PC-9 (cell line): ENCODE measurements around the gene GNAO1. TPM values are rescaled to one million over a fixed set of nuclear protein-coding genes. Genes with fewer than 3 reads are reported as not detected.

Experiments used
- BruUV-seq: library from RNA; stranded (reverse); fragments of 400-500 nt; replicated peaks from 2 replicates; lab custom pipeline; 2021; lab: Mats Ljungman, UMichigan
- CTCF ChIA-PET: fragments of 300-600 bp; sonication (Branson Sonifier 250); formaldehyde crosslinking; loops from one replicate; lab custom pipeline; 2022; ENCODE audit warnings: antibody characterized with exemption; lab: Charles Lee
- POLR2A ChIA-PET: fragments of 300-600 bp; sonication (Branson Sonifier 250); formaldehyde crosslinking; loops from one replicate; lab custom pipeline; 2022; ENCODE audit warnings: antibody characterized with exemption; ENCODE audit not compliant: unreplicated experiment; lab: Charles Lee
- DNase-seq, 2 experiments: peaks; one replicate each; pipeline versions ENCODE4 v3.0.0 to v3.0.0-alpha.2; 2015 to 2022; ENCODE audit warnings: mixed read lengths in 1 of 2
- H2AFZ ChIP-seq: fragments of 200-600 bp; sonication (generic); 2 replicates; pipeline ENCODE4 v1.8.1; 2017; ENCODE audit warnings: antibody characterized with exemption
- H3F3A ChIP-seq: fragments of 200-600 bp; sonication (generic); 2 replicates; pipeline ENCODE4 v1.8.1; 2017; ENCODE audit warnings: antibody characterized with exemption, mild to moderate bottlenecking, low read depth; ENCODE audit not compliant: insufficient read depth
- H3K27ac ChIP-seq: fragments of 200-600 bp; sonication (generic); 2 replicates; pipeline ENCODE4 v1.6.1; 2016; ENCODE audit warnings: mixed run types
- H3K27me3 ChIP-seq: fragments of 200-600 bp; sonication (generic); 2 replicates; pipeline ENCODE4 v1.6.1; 2016; ENCODE audit warnings: low read depth, mixed run types; ENCODE audit not compliant: insufficient read depth
- H3K36me3 ChIP-seq: fragments of 200-600 bp; sonication (generic); 2 replicates; pipeline ENCODE4 v1.6.1; 2016; ENCODE audit warnings: low read depth, mixed run types
- H3K4me1 ChIP-seq: fragments of 200-600 bp; sonication (generic); replicated peaks from 2 replicates; pipeline ENCODE4 v1.6.1; 2016; ENCODE audit warnings: mixed run types; ENCODE audit not compliant: insufficient read depth
- H3K4me2 ChIP-seq: fragments of 200-600 bp; sonication (generic); 2 replicates; pipeline ENCODE4 v1.6.1; 2017; ENCODE audit warnings: mixed run types
- H3K4me3 ChIP-seq: fragments of 200-600 bp; sonication (generic); 2 replicates; pipeline ENCODE4 v1.6.1; 2016; ENCODE audit warnings: mixed run types
- H3K79me2 ChIP-seq: fragments of 200-600 bp; sonication (generic); 2 replicates; pipeline ENCODE4 v1.6.1; 2017; ENCODE audit warnings: low read depth, mixed run types
- H3K9me2 ChIP-seq: fragments of 200-600 bp; sonication (generic); 2 replicates; pipeline ENCODE4 v1.8.1; 2017; ENCODE audit warnings: mild to moderate bottlenecking; ENCODE audit not compliant: insufficient read depth
- H3K9me3 ChIP-seq: fragments of 200-600 bp; sonication (generic); 2 replicates; pipeline ENCODE4 v1.8.1; 2016; ENCODE audit warnings: low read depth; ENCODE audit not compliant: insufficient read depth
- H4K20me1 ChIP-seq: fragments of 200-600 bp; sonication (generic); 2 replicates; pipeline ENCODE4 v1.8.1; 2017; ENCODE audit not compliant: insufficient read depth
- CTCF ChIP-seq: fragments of 200-600 bp; sonication (generic); conservative IDR thresholded peaks from 2 replicates; pipeline ENCODE4 v1.6.1; 2017; ENCODE audit warnings: mixed run types, antibody characterized with exemption, mild to moderate bottlenecking, moderate library complexity
- EZH2 ChIP-seq: fragments of 200-600 bp; sonication (generic); IDR thresholded peaks from 2 replicates; pipeline ENCODE4 v1.8.0; 2017; ENCODE audit warnings: antibody characterized with exemption, low read depth
- intact Hi-C: fragments of 100-400 bp; cut with micrococcal nuclease; formaldehyde crosslinking; loops from one replicate; pipeline ENCODE4 v1.10.0; 2022; ENCODE audit not compliant: unreplicated experiment
- total RNA-seq: library from RNA; stranded (reverse); gene quantifications from 2 replicates; pipeline ENCODE4 v1.2.3, GENCODE V29; 2021

The GNAO1 gene
- total RNA-seq, 1 experiment from 2014 or later = 2.8 TPM

GRCh38 chr16:56247808-56248207 lies 56.5 kb downstream of the GNAO1 start:
- Histone ChIP-seq H3K9me3 (no peaks in the 10 kb centered on the region), H4K20me1 (no peaks in the 10 kb centered on the region), H3K4me2 (no peak overlapping the region), H3K4me1 (peaks cover 49% of the 10 kb centered on the region), H3K4me3 (no peak overlapping the region), H3F3A (peaks cover 24% of the 10 kb centered on the region), H3K27ac (no peak overlapping the region), H3K9me2 (no peaks in the 10 kb centered on the region), H2AFZ (no peak overlapping the region), H3K27me3 (no peaks in the 10 kb centered on the region), H3K36me3 (no peaks in the 10 kb centered on the region), H3K79me2 (no peaks in the 10 kb centered on the region)
- BruUV-seq = no TSS peak
- TF ChIP-seq CTCF (no peak), EZH2 (no peak)
- intact Hi-C loops = loop anchor here (5.0 kb wide), 2 partner anchors 46 to 281 kb away; no protein-coding TSS in a partner anchor
- ChIA-PET POLR2A (no interaction called here), CTCF (no interaction called here)
- DNase-seq = peak in 1 of 2 experiments; percentile 5

GRCh38 chr16:56252835-56253234 lies 61.5 kb downstream of the GNAO1 start:
- no peak overlapping the region for H3K4me2 ChIP-seq
- no peak overlapping the region for H3K27ac ChIP-seq
- no peak for TF ChIP-seq EZH2
- TF ChIP-seq CTCF = no peak
- DNase-seq = no peak
- H3K79me2 ChIP-seq = no peaks in the 10 kb centered on the region
- H2AFZ ChIP-seq = no peak overlapping the region
- H3K9me2 ChIP-seq = no peaks in the 10 kb centered on the region
- intact Hi-C loops = no loop called here
- no peaks in the 10 kb centered on the region for H4K20me1 ChIP-seq
- no peaks in the 10 kb centered on the region for H3K27me3 ChIP-seq
- ChIA-PET CTCF (no interaction called here), POLR2A (no interaction called here)
- H3K9me3 ChIP-seq = no peaks in the 10 kb centered on the region
- no peak overlapping the region for H3K4me3 ChIP-seq
- BruUV-seq = no TSS peak
- no peaks in the 10 kb centered on the region for H3F3A ChIP-seq
- no peaks in the 10 kb centered on the region for H3K36me3 ChIP-seq
- peaks cover under 1% of the 10 kb centered on the region; the same call in 1 of the 2 replicates for H3K4me1 ChIP-seq

GRCh38 chr16:56255904-56256303 lies 64.6 kb downstream of the GNAO1 start:
- no peaks in the 10 kb centered on the region for H3K4me1 ChIP-seq
- no peak overlapping the region for H2AFZ ChIP-seq
- no peaks in the 10 kb centered on the region for H4K20me1 ChIP-seq
- POLR2A ChIA-PET = no interaction called here
- CTCF ChIA-PET = no interaction called here
- no TSS peak for BruUV-seq
- H3K9me2 ChIP-seq = no peaks in the 10 kb centered on the region
- DNase-seq = no peak
- no peaks in the 10 kb centered on the region for H3F3A ChIP-seq
- no peak for TF ChIP-seq EZH2
- H3K36me3 ChIP-seq = no peaks in the 10 kb centered on the region
- no peak overlapping the region for H3K4me2 ChIP-seq
- H3K4me3 ChIP-seq = no peak overlapping the region
- no peak overlapping the region for H3K27ac ChIP-seq
- H3K79me2 ChIP-seq = no peaks in the 10 kb centered on the region
- H3K27me3 ChIP-seq = no peaks in the 10 kb centered on the region
- H3K9me3 ChIP-seq = no peaks in the 10 kb centered on the region
- intact Hi-C loops = no loop called here

- BruUV-seq = no TSS peak
- TF ChIP-seq CTCF (no peak), EZH2 (no peak)
- no peaks in the 10 kb centered on the region for H3K27me3 ChIP-seq
- H3F3A ChIP-seq = peaks cover 9% of the 10 kb centered on the region; the same call in 1 of the 2 replicates
- H3K9me3 ChIP-seq = no peaks in the 10 kb centered on the region
- H3K4me1 ChIP-seq = peaks cover 9% of the 10 kb centered on the region
- no peaks in the 10 kb centered on the region for H3K79me2 ChIP-seq
- H3K36me3 ChIP-seq = no peaks in the 10 kb centered on the region
- DNase-seq = no peak
- intact Hi-C loops = no loop called here
- no peaks in the 10 kb centered on the region for H4K20me1 ChIP-seq
- no peak overlapping the region for H3K27ac ChIP-seq
- no peaks in the 10 kb centered on the region for H3K9me2 ChIP-seq
- CTCF ChIA-PET = interaction anchor here (0.5 kb wide), 1 partner anchor 929 kb away, joined by 14 read pairs; the partner anchor contains the start of genes PSME3IP1 and RSPRY1
- no peak overlapping the region for H2AFZ ChIP-seq
- no peak overlapping the region for H3K4me2 ChIP-seq
- POLR2A ChIA-PET = no interaction called here
- no peak overlapping the region for H3K4me3 ChIP-seq
These were observed 66.0 kb downstream of the GNAO1 start for GRCh38 chr16:56257239-56257638.
